ENCODE measurements around the gene PTPRM. TPM values are rescaled to one million over a fixed set of nuclear protein-coding genes. Genes with fewer than 3 reads are reported as not detected.

Gene PTPRM
- total RNA-seq, 1 donor from 2014 or later = 1.00 TPM

GRCh38 chr18:7590826-7591560 lies 23.9 kb downstream of the PTPRM start:
- H3K4me3 Mint-ChIP-seq = no peak overlapping the region
- TF ChIP-seq CTCF (IDR thresholded peaks at IDR 0.05) = no peak
- H3K27ac Mint-ChIP-seq = no peak overlapping the region
- intact Hi-C loops (cut with micrococcal nuclease) = no loop called here
- no peaks in the 10 kb centered on the region for H3K9me3 Mint-ChIP-seq
- POLR2A ChIA-PET = no interaction called here
- DNase-seq (no peak), ATAC-seq (ENCODE audit: low read depth) (no peak)
- no peaks in the 10 kb centered on the region for H3K4me1 Mint-ChIP-seq
- H3K36me3 Mint-ChIP-seq (ENCODE audit: low read depth) = no peaks in the 10 kb centered on the region
- no peaks in the 10 kb centered on the region for H3K27me3 Mint-ChIP-seq
- CTCF ChIA-PET = no interaction called here

GRCh38 chr18:7592305-7593071 lies 25.4 kb downstream of the PTPRM start:
- no peaks in the 10 kb centered on the region for H3K9me3 Mint-ChIP-seq
- no peak overlapping the region for H3K27ac Mint-ChIP-seq
- no peaks in the 10 kb centered on the region for H3K27me3 Mint-ChIP-seq
- ChIA-PET CTCF (no interaction called here), POLR2A (no interaction called here)
- ATAC-seq (ENCODE audit: low read depth) = no peak
- DNase-seq = no peak
- intact Hi-C loops (cut with micrococcal nuclease) = no loop called here
- no peaks in the 10 kb centered on the region for H3K4me1 Mint-ChIP-seq
- no peaks in the 10 kb centered on the region for H3K36me3 Mint-ChIP-seq (ENCODE audit: low read depth)
- no peak overlapping the region for H3K4me3 Mint-ChIP-seq
- no peak for TF ChIP-seq CTCF (IDR thresholded peaks at IDR 0.05)

GRCh38 chr18:7593218-7593819 lies 26.2 kb downstream of the PTPRM start:
- no peaks in the 10 kb centered on the region for H3K27me3 Mint-ChIP-seq
- ChIA-PET CTCF (no interaction called here), POLR2A (no interaction called here)
- no peaks in the 10 kb centered on the region for H3K4me1 Mint-ChIP-seq
- ATAC-seq (ENCODE audit: low read depth) = no peak
- H3K9me3 Mint-ChIP-seq = no peaks in the 10 kb centered on the region
- no peak overlapping the region for H3K4me3 Mint-ChIP-seq
- H3K36me3 Mint-ChIP-seq (ENCODE audit: low read depth) = no peaks in the 10 kb centered on the region
- no peak for DNase-seq
- intact Hi-C loops (cut with micrococcal nuclease) = no loop called here
- no peak overlapping the region for H3K27ac Mint-ChIP-seq
- no peak for TF ChIP-seq CTCF (IDR thresholded peaks at IDR 0.05)

- POLR2A ChIA-PET = no interaction called here
- no peaks in the 10 kb centered on the region for H3K4me1 Mint-ChIP-seq
- ATAC-seq (ENCODE audit: low read depth) = no peak
- intact Hi-C loops (cut with micrococcal nuclease) = no loop called here
- no peak for TF ChIP-seq CTCF (IDR thresholded peaks at IDR 0.05)
- CTCF ChIA-PET = no interaction called here
- no peak overlapping the region for H3K27ac Mint-ChIP-seq
- no peaks in the 10 kb centered on the region for H3K9me3 Mint-ChIP-seq
- H3K4me3 Mint-ChIP-seq = no peak overlapping the region
- H3K27me3 Mint-ChIP-seq = no peaks in the 10 kb centered on the region
- no peaks in the 10 kb centered on the region for H3K36me3 Mint-ChIP-seq (ENCODE audit: low read depth)
- DNase-seq = no peak
Observed at GRCh38 chr18:7596147-7596546, 29.0 kb downstream of the PTPRM start.

- no peak for ATAC-seq (ENCODE audit: low read depth)
- no peak for TF ChIP-seq CTCF (IDR thresholded peaks at IDR 0.05)
- H3K27me3 Mint-ChIP-seq = no peaks in the 10 kb centered on the region
- DNase-seq = no peak
- POLR2A ChIA-PET = no interaction called here
- intact Hi-C loops (cut with micrococcal nuclease) = no loop called here
- H3K4me1 Mint-ChIP-seq = no peaks in the 10 kb centered on the region
- H3K9me3 Mint-ChIP-seq = no peaks in the 10 kb centered on the region
- no peak overlapping the region for H3K27ac Mint-ChIP-seq
- no peaks in the 10 kb centered on the region for H3K36me3 Mint-ChIP-seq (ENCODE audit: low read depth)
- no peak overlapping the region for H3K4me3 Mint-ChIP-seq
- CTCF ChIA-PET = no interaction called here
Observed at GRCh38 chr18:7597500-7597899, 30.4 kb downstream of the PTPRM start.

Measured in activated B cell treated with CpG ODN at 0.5 μM for 24 hours (primary cell).